Measurements from ENCODE around the gene PPP3CA. TPM values are rescaled to one million over a fixed set of nuclear protein-coding genes. Genes with fewer than 3 reads are reported as not detected.

Gene PPP3CA
- total RNA-seq, 1 experiment from 2014 or later: 31.0 TPM

DNA sequence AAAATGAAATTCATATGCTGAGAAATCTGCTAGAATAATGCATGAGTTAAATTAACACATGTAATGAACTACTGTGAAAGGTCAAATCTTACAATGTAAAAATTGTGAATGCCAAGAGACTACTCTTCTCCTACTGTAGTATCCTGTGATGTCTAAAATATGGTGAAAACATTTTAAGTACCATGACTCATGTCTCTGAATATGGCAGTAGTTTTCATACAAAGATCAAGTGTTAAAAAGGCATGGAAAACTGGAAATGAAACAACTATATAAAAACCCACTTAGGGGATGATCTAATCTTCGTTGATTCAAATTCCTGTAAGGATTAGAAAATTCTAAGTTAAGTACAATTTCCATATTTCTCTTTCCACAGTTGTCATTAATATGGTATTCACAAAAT, 221.3 kb downstream of the PPP3CA start:
- intact Hi-C loops (cut with micrococcal nuclease; ENCODE audit: unreplicated experiment): no loop called here
- CTCF ChIA-PET: no interaction called here
- no peak overlapping the region for H3K4me3 ChIP-seq (ENCODE audit: low read depth in 2 of 2, low read length in 2 of 2)
- in situ Hi-C loops (cut with HindIII; ENCODE audit: low pct_unique_long_range_greater_than_20kb, low sequenced_read_pairs): no loop called here
- no peaks in the 10 kb centered on the region for H3K36me3 ChIP-seq (ENCODE audit: control insufficient read depth, insufficient read depth, low read length)
- no TSS peak for BruUV-seq (replicated peaks)
- no peak for TF ChIP-seq SIN3A (IDR thresholded peaks at IDR 0.05; ENCODE audit: borderline replicate concordance, insufficient read depth, low read depth, low read length)
- TF ChIP-seq, protein P1, sequence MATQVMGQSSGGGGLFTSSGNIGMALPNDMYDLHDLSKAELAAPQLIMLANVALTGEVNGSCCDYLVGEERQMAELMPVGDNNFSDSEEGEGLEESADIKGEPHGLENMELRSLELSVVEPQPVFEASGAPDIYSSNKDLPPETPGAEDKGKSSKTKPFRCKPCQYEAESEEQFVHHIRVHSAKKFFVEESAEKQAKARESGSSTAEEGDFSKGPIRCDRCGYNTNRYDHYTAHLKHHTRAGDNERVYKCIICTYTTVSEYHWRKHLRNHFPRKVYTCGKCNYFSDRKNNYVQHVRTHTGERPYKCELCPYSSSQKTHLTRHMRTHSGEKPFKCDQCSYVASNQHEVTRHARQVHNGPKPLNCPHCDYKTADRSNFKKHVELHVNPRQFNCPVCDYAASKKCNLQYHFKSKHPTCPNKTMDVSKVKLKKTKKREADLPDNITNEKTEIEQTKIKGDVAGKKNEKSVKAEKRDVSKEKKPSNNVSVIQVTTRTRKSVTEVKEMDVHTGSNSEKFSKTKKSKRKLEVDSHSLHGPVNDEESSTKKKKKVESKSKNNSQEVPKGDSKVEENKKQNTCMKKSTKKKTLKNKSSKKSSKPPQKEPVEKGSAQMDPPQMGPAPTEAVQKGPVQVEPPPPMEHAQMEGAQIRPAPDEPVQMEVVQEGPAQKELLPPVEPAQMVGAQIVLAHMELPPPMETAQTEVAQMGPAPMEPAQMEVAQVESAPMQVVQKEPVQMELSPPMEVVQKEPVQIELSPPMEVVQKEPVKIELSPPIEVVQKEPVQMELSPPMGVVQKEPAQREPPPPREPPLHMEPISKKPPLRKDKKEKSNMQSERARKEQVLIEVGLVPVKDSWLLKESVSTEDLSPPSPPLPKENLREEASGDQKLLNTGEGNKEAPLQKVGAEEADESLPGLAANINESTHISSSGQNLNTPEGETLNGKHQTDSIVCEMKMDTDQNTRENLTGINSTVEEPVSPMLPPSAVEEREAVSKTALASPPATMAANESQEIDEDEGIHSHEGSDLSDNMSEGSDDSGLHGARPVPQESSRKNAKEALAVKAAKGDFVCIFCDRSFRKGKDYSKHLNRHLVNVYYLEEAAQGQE (IDR thresholded peaks at IDR 0.05; ENCODE audit: insufficient read depth in 1 of 2, low read depth in 2 of 2, low read length in 1 of 2): no peak
- no peak for TF ChIP-seq POLR2AphosphoS5 (IDR thresholded peaks at IDR 0.05; ENCODE audit: low read depth, low read length)
- TF ChIP-seq TCF7L2 (IDR thresholded peaks at IDR 0.05; ENCODE audit: low read depth, low read length): no peak
- TF ChIP-seq, protein P2, sequence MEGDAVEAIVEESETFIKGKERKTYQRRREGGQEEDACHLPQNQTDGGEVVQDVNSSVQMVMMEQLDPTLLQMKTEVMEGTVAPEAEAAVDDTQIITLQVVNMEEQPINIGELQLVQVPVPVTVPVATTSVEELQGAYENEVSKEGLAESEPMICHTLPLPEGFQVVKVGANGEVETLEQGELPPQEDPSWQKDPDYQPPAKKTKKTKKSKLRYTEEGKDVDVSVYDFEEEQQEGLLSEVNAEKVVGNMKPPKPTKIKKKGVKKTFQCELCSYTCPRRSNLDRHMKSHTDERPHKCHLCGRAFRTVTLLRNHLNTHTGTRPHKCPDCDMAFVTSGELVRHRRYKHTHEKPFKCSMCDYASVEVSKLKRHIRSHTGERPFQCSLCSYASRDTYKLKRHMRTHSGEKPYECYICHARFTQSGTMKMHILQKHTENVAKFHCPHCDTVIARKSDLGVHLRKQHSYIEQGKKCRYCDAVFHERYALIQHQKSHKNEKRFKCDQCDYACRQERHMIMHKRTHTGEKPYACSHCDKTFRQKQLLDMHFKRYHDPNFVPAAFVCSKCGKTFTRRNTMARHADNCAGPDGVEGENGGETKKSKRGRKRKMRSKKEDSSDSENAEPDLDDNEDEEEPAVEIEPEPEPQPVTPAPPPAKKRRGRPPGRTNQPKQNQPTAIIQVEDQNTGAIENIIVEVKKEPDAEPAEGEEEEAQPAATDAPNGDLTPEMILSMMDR (IDR thresholded peaks at IDR 0.05): no peak
- no peak for ATAC-seq
- no peak for DNase-seq (ENCODE audit: low read depth, low spot score)
- no peaks in the 10 kb centered on the region for H3K27me3 ChIP-seq (ENCODE audit: control insufficient read depth, insufficient read depth, low read length)
- POLR2A ChIA-PET: no interaction called here
- H3K27ac ChIP-seq (ENCODE audit: low read length): no peak overlapping the region
- no peaks in the 10 kb centered on the region for H3K9me3 ChIP-seq (ENCODE audit: control insufficient read depth, insufficient read depth, low read depth, low read length)
- H3K4me1 ChIP-seq (ENCODE audit: control insufficient read depth, insufficient read depth, low read length): no peaks in the 10 kb centered on the region

DNA sequence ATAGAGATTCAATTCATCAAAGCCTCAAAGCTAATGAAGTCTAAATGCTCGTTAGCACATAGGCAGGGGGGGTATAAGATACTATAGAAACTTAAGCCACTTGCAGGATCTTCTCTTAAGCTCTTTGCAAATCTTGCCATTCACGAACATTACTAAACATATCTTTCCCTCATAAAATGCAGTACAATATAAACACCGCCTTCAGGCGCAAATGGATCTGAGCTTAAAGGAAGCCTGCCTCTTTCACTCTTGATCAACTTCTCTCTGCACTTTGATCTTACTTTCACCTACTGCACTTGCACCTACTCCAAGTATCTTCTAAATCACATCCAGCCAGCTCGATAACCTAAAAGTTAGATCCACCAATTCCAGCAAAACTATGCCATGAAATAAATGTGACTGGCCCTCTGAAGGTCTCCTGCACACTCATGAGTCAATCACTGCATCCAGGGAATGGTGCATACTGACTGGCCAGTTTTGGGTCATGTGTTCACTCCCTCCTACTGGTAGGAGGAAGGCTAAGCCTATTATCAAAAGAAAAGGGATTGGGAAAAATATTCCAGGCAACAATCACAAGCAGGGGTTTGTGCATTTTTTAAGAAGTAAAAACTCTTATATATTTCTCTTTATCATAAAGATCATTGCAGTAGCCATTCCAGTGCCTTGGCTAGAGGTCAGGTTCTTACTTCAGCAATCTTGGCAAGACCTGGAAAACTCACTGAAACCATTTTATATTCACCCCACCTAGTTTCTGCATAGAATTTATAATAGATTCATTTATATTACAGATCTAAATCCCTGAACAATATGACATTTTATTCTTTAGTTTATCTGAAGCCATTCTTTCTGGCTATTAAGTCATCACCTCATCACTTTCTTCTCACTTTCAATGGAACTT, 222.0 kb downstream of the PPP3CA start:
- TF ChIP-seq SIN3A (IDR thresholded peaks at IDR 0.05; ENCODE audit: borderline replicate concordance, insufficient read depth, low read depth, low read length) (no peak), TCF7L2 (IDR thresholded peaks at IDR 0.05; ENCODE audit: low read depth, low read length) (no peak), POLR2AphosphoS5 (IDR thresholded peaks at IDR 0.05; ENCODE audit: low read depth, low read length) (no peak)
- TF ChIP-seq, protein P2 (IDR thresholded peaks at IDR 0.05): no peak
- TF ChIP-seq, protein P1 (IDR thresholded peaks at IDR 0.05; ENCODE audit: insufficient read depth in 1 of 2, low read depth in 2 of 2, low read length in 1 of 2): no peak
- ChIA-PET CTCF (no interaction called here), POLR2A (no interaction called here)
- in situ Hi-C loops (cut with HindIII; ENCODE audit: low pct_unique_long_range_greater_than_20kb, low sequenced_read_pairs) (no loop called here), intact Hi-C loops (cut with micrococcal nuclease; ENCODE audit: unreplicated experiment) (no loop called here)
- Histone ChIP-seq H3K36me3 (ENCODE audit: control insufficient read depth, insufficient read depth, low read length) (no peaks in the 10 kb centered on the region), H3K4me3 (ENCODE audit: low read depth in 2 of 2, low read length in 2 of 2) (no peak overlapping the region), H3K9me3 (ENCODE audit: control insufficient read depth, insufficient read depth, low read depth, low read length) (no peaks in the 10 kb centered on the region), H3K4me1 (ENCODE audit: control insufficient read depth, insufficient read depth, low read length) (no peaks in the 10 kb centered on the region), H3K27me3 (ENCODE audit: control insufficient read depth, insufficient read depth, low read length) (no peaks in the 10 kb centered on the region), H3K27ac (ENCODE audit: low read length) (no peak overlapping the region)
- no peak for DNase-seq (ENCODE audit: low read depth, low spot score)
- BruUV-seq (replicated peaks): no TSS peak
- ATAC-seq: no peak
